Endothelial cell of umbilical vein (primary cell): ENCODE measurements around the gene ERBB4. TPM values are rescaled to one million over a fixed set of nuclear protein-coding genes. Genes with fewer than 3 reads are reported as not detected.

ENCODE experiments used
- BruUV-seq: library from RNA; stranded (reverse); fragments of 400-500 nt; replicated peaks from 2 replicates; lab custom pipeline; 2021; lab: Mats Ljungman, UMichigan
- CTCF ChIA-PET: fragments of 300-600, 350-600 bp; sonication (Branson Sonifier 250); formaldehyde crosslinking; loops from one replicate; lab custom pipeline; 2021; ENCODE audit warnings: antibody characterized with exemption, inconsistent platforms; lab: Charles Lee
- POLR2A ChIA-PET: fragments of 300-600, 350-600 bp; sonication (Branson Sonifier 250); formaldehyde crosslinking; loops from one replicate; lab custom pipeline; 2021; ENCODE audit warnings: antibody characterized with exemption, inconsistent platforms; lab: Charles Lee
- DNase-seq: peaks from one replicate; pipeline ENCODE4 v3.0.0-alpha.2; 2011; ENCODE audit warnings: low read depth, low spot score
- FAIRE-seq: peaks from 2 replicates; lab custom pipeline; 2011; peaks lifted over from hg19 to GRCh38; lab: Jason Lieb, UNC
- H2AFZ ChIP-seq: 2 replicates; pipeline ENCODE4 v1.6.0; 2012; ENCODE audit warnings: low read depth, low read length, control low read depth, inconsistent platforms
- H3K27ac ChIP-seq: 2 replicates; pipeline ENCODE4 v1.5.1; 2011; ENCODE audit warnings: low read depth, mild to moderate bottlenecking, control low read depth, low read length, moderate library complexity; ENCODE audit not compliant: insufficient read depth
- H3K27me3 ChIP-seq, 2 experiments: 2 replicates each; pipeline versions ENCODE4 v1.6.0 to v1.6.1; 2011; ENCODE audit warnings: low read length in 2 of 2, mixed read lengths in 1 of 2; ENCODE audit not compliant: control insufficient read depth in 2 of 2, insufficient read depth in 2 of 2
- H3K36me3 ChIP-seq, 2 experiments: 2 replicates in 1 of 2; 3 replicates in 1 of 2; pipeline ENCODE4 v1.5.1; 2011; ENCODE audit warnings: low read length in 2 of 2, mild to moderate bottlenecking in 1 of 2, moderate library complexity in 1 of 2; ENCODE audit not compliant: control insufficient read depth in 2 of 2, insufficient read depth in 2 of 2; ENCODE audit errors: extremely low read depth in 1 of 2
- H3K4me1 ChIP-seq: 3 replicates; pipeline ENCODE4 v1.5.1; 2011; ENCODE audit warnings: mild to moderate bottlenecking, low read length; ENCODE audit not compliant: control insufficient read depth, insufficient read depth; ENCODE audit errors: extremely low read depth
- H3K4me2 ChIP-seq: 2 replicates; pipeline ENCODE4 v1.6.1; 2011; ENCODE audit warnings: low read length, control low read depth, mixed read lengths; ENCODE audit not compliant: insufficient read depth
- H3K4me3 ChIP-seq, 3 experiments: fragments of 200-600 bp in 1 of 3; sonication (generic), shearing (Covaris generic) in 1 of 3; replicated peaks in 1 of 3; 2 replicates each; pipeline ENCODE4 v1.5.1; 2011 to 2016; ENCODE audit warnings: control low read depth in 3 of 3, low read length in 3 of 3, mild to moderate bottlenecking in 2 of 3, inconsistent platforms in 1 of 3, low read depth in 1 of 3, moderate library complexity in 1 of 3; ENCODE audit not compliant: insufficient read depth in 1 of 3
- H3K79me2 ChIP-seq: 2 replicates; pipeline ENCODE4 v1.6.0; 2012; ENCODE audit warnings: low read length, inconsistent platforms; ENCODE audit not compliant: control insufficient read depth, insufficient read depth
- H3K9ac ChIP-seq: replicated peaks from 2 replicates; pipeline ENCODE3; 2011; ENCODE audit warnings: low read length, control low read depth; ENCODE audit not compliant: insufficient read depth; ENCODE audit errors: extremely low read depth
- H3K9me1 ChIP-seq: replicated peaks from 3 replicates; pipeline ENCODE4 v1.6.0; 2011; ENCODE audit warnings: mild to moderate bottlenecking, low read length; ENCODE audit not compliant: control insufficient read depth, insufficient read depth; ENCODE audit errors: extremely low read depth
- H3K9me3 ChIP-seq: replicated peaks from 2 replicates; pipeline ENCODE4 v1.5.1; 2012; ENCODE audit warnings: low read length, inconsistent platforms; ENCODE audit not compliant: control insufficient read depth, insufficient read depth
- H4K20me1 ChIP-seq: replicated peaks from 2 replicates; pipeline ENCODE3; 2011; ENCODE audit warnings: mild to moderate bottlenecking, low read length; ENCODE audit not compliant: control insufficient read depth, insufficient read depth; ENCODE audit errors: extremely low read depth
- CTCF ChIP-seq, 2 donors: IDR thresholded peaks; 1 replicate in 1 of 2; 2 replicates in 1 of 2; pipeline ENCODE4 v1.5.1; 2011; ENCODE audit warnings: low read length in 2 of 2, mild to moderate bottlenecking in 2 of 2, moderate library complexity in 2 of 2, control low read depth in 1 of 2, inconsistent platforms in 1 of 2, low read depth in 1 of 2; ENCODE audit not compliant: insufficient read depth in 1 of 2; ENCODE audit errors: extremely low read depth in 1 of 2
- EZH2 ChIP-seq: IDR thresholded peaks from 2 replicates; pipeline ENCODE4 v1.6.1; 2012; ENCODE audit warnings: borderline replicate concordance, low read depth, mild to moderate bottlenecking, moderate library complexity, low read length, inconsistent platforms; ENCODE audit not compliant: severe bottlenecking
- FOS ChIP-seq: IDR thresholded peaks from 2 replicates; pipeline ENCODE4 v1.6.1; 2011; ENCODE audit warnings: mild to moderate bottlenecking, low read length, moderate library complexity, borderline replicate concordance; ENCODE audit not compliant: insufficient read depth
- GATA2 ChIP-seq: IDR thresholded peaks from 2 replicates; pipeline ENCODE4 v1.7.0; 2011; ENCODE audit warnings: low read depth, mild to moderate bottlenecking, moderate library complexity, mixed read lengths, low read length; ENCODE audit not compliant: insufficient read length, insufficient read depth
- JUN ChIP-seq: IDR thresholded peaks from 2 replicates; pipeline ENCODE4 v1.6.1; 2011; ENCODE audit warnings: borderline replicate concordance, low read depth; ENCODE audit not compliant: insufficient read length, insufficient read depth
- MYC ChIP-seq: IDR thresholded peaks from one replicate; pipeline ENCODE4 v1.6.1; 2011; ENCODE audit warnings: mild to moderate bottlenecking, low read depth, low read length
- POLR2A ChIP-seq: IDR thresholded peaks from 2 replicates; pipeline ENCODE4 v1.6.1; 2012; ENCODE audit warnings: low read depth, mild to moderate bottlenecking, control low read depth, low read length
- POLR2AphosphoS5 ChIP-seq: IDR thresholded peaks from 2 replicates; pipeline ENCODE4 v1.6.1; 2012; ENCODE audit warnings: low read depth, mild to moderate bottlenecking, control low read depth, low read length, moderate library complexity; ENCODE audit not compliant: insufficient read depth
- dilution Hi-C: fragments of 300-500 bp; cut with MboI; formaldehyde crosslinking; loops from one replicate; pipeline ENCODE4 v1.15.0; 2019; ENCODE audit warnings: low sequenced_read_pairs; ENCODE audit not compliant: extremely low pct_ligation_motif_present
- intact Hi-C: fragments of 100-400 bp; cut with micrococcal nuclease; formaldehyde crosslinking; loops from one replicate; pipeline ENCODE4 v1.10.0; 2022
- polyA plus RNA-seq, 4 experiments: library from polyadenylated mRNA; depleted of rRNA in 3 of 4; stranded (reverse) in 3 of 4; unstranded in 1 of 4; fragments of >200 nt; gene quantifications; 2 replicates each; pipeline versions ENCODE4 v1.2.1 to v1.2.3, GENCODE V29; 2011 to 2012; ENCODE audit warnings: missing spikeins in 1 of 4
- total RNA-seq: library from RNA; stranded (reverse); gene quantifications from 2 replicates; pipeline ENCODE4 v1.2.3, GENCODE V29; 2021
- TF ChIP-seq, protein P1 (sequence below): IDR thresholded peaks from 2 replicates; pipeline ENCODE4 v1.6.1; 2011; ENCODE audit not compliant: insufficient read depth, insufficient read length

The ERBB4 gene
- total and polyA plus RNA-seq, 2 donors (not counting 3 experiments of a cell fraction or from before 2014, with no cell fraction given): 0.01 to 0.27 TPM

DNA sequence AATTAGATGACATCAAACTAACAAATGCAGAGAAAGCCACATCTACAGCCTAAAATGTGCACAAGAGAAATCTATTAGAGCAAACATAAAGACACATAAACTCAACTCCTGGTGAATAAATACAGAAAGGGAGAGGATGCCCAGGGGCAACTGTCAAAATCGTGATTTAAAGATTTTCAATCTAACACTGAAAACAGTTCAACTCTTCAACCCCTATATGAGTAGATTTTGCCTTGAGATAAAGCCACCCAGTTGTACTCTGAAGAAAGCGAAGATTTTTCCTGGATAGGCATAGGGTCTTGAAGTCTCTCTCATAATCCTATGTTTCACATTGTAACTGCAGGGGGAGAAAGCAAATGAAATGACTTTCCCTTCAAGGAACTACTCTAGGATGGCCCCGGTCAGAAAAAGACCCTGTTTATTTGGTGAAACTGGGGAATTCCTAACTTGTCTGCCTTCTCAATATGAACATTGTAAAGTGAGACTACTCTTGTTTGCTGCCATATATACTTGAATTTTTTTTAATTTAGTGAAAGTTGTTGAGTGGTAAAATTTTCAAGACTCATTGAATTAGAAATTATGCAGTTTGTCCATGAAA, 226.7 kb downstream of the ERBB4 start:
- Histone ChIP-seq H3K36me3 (no peaks in the 10 kb centered on the region), H3K27ac (no peak overlapping the region), H3K9me1 (no peaks in the 10 kb centered on the region), H3K27me3 (no peaks in the 10 kb centered on the region), H3K4me3 (no peak overlapping the region), H3K79me2 (no peaks in the 10 kb centered on the region), H4K20me1 (no peaks in the 10 kb centered on the region), H3K4me1 (no peaks in the 10 kb centered on the region), H3K4me2 (no peak overlapping the region), H3K9me3 (no peaks in the 10 kb centered on the region), H2AFZ (no peak overlapping the region), H3K9ac (no peak overlapping the region)
- CTCF ChIA-PET: no interaction called here
- FAIRE-seq (no peak), DNase-seq (no peak)
- dilution Hi-C loops (no loop called here), intact Hi-C loops (no loop called here)
- no TSS peak for BruUV-seq
- TF ChIP-seq POLR2AphosphoS5 (no peak), MYC (no peak), POLR2A (no peak), EZH2 (no peak), JUN (no peak), FOS (no peak), GATA2 (no peak), CTCF (IDR thresholded peaks at IDR 0.05; ENCODE audit: extremely low read depth in 1 of 2, insufficient read depth in 1 of 2, low read depth in 1 of 2, low read length in 2 of 2) (no peak)
- TF ChIP-seq, protein P1, sequence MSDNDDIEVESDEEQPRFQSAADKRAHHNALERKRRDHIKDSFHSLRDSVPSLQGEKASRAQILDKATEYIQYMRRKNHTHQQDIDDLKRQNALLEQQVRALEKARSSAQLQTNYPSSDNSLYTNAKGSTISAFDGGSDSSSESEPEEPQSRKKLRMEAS: no peak
- POLR2A ChIA-PET: no interaction called here
